HG02885 (cell line): ENCODE results near the gene EIF4A2.

ENCODE experiments used
- ATAC-seq: cut with Tn5 transposase; IDR thresholded peaks from one replicate; pipeline ENCODE4 v1.9.1; 2021; ENCODE audit warnings: mild to moderate bottlenecking; ENCODE audit not compliant: unreplicated experiment, poor library complexity

EIF4A2 gene

DNA sequence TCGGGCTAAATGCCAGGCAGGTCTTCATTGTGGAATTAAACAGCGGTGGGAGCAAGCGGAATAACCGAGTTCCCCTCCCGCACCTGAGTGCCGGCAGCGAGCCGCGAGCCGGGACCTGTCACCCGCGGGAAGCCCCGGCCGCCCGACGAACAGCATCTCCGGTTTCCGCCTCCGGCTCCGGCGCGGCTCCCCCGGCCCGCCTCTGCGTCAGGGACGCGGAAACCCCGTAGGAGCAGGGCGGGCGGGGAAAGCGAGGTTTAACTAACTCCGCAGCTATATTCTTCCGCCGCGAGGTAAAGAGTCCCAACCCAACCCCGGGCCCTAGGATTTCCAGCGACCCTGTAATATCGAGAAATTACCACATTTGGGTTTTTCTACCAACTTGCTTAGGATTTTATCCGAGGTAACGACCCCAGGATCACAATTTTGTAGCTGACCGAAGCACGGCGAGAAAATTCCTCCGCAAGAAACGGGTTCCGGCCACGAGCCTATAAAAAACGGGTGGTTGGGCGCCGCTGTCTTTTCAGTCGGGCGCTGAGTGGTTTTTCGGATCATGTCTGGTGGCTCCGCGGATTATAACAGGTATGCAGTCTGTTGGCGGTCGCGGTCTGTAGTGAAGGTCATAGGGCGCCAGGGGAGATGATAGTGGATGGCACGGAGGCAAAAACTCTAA lies at the start of gene EIF4A2:
EIF4A2 (plus strand) TSS at position 520 of the 673 bp plus-strand sequence; CDS start at position 554, 34 bp downstream.
- ATAC-seq: peak; percentile 63

- no peak for ATAC-seq
These were observed 40.6 kb upstream of the EIF4A2 start for GRCh38 chr3:186742618-186743380.

GRCh38 chr3:186743666-186744065 lies 39.7 kb upstream of the EIF4A2 start:
- ATAC-seq: no peak

DNA sequence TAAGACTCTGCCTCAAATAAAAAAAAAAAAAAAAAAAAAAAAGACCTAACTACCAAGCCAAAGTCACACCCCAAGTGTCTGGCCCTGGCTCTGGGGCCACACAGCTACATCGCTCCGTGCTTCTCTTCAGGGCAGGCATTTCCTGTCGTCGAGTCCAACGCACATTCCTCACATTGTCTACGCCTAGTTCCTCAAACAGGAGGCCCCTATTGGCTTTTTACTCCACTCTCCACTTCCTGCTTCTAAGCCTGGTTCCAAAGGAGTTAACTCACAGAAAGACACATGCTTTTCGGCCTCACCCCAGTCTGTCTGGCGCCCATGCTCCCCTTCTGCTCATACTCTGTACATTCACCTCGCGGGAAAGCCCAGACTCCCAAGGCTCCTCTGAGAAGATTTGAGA lies 37.4 kb upstream of the EIF4A2 start:
- no peak for ATAC-seq

GRCh38 chr3:186750316-186750715 lies 33.1 kb upstream of the EIF4A2 start:
- no peak for ATAC-seq

DNA sequence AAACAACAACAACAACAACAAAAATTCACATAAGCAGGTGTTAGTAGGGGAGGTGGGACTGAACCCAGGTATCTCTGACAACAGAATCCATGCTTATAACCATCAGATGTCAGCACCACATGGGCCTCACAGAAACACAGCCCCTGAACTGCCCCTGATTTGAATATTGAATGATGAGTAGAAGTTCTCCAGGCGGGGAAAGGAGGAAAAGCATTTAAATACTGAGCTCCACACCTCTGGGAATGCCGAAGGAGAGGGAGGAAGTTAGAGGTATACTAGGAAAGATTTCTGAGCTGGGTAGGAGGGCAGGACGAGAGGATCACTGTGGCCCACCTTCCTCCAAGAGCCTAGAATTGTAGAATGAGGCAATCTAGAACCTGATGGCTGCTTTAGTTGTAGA lies 31.9 kb upstream of the EIF4A2 start:
- no peak for ATAC-seq

DNA sequence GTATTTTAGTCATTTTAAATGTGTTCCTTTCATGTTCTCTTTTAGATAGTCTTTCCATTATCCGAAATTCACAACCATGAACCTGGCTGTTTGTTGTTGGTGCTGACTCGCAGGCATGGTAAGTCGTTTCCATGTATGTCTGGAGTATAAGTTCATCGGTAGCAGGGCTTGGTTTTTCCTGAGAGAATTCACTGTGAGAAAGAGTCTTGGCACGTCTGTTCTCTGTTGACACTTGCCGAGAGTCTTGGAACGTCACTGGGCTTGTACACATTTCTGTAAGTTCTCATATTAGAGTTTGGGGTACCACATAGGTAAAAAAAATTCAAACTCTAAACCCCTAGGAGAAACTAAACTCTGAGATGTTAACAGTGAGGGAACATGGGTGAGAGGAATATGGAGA lies 29.4 kb upstream of the EIF4A2 start:
- ATAC-seq: no peak

GRCh38 chr3:186754871-186755270 lies 28.5 kb upstream of the EIF4A2 start:
- no peak for ATAC-seq

- no peak for ATAC-seq
These were observed 26.2 kb upstream of the EIF4A2 start for GRCh38 chr3:186757214-186757613.

- no peak for ATAC-seq
These were observed 25.6 kb upstream of the EIF4A2 start for GRCh38 chr3:186757686-186758220.

DNA sequence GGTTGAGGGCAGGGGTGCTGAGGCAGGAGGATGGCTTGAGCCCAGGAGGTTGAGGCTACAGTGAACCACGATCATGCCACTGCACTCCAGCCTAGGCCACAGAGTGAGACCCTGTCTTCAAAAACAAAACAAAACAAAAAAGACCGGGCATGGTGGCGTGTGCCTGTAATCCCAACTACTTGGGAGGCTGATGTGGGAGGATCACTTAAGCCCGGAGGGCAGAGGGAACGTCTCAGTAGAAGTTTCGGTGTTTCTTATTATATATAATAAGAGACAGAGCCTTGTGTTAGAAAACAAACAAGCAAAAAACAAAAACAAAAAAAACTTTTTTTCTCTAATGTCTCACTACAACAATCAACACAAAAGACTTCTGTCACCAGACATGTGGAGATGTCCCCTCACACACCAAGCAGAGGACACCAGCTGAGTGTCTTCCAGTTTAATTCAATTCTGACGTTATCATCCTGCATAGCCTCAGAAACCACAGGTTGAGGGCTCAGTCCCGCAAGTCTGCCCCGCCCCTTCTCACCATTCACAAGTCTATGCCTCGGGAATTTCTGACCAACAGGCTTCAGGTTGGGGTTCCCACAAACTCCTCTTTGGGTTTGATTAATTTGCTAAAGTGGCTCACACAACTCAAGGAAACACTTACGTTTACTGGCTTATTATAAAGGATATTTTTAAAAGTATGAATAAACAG lies 24.0 kb upstream of the EIF4A2 start:
- no peak for ATAC-seq

GRCh38 chr3:186760141-186760833 lies 23.1 kb upstream of the EIF4A2 start:
- ATAC-seq: no peak

DNA sequence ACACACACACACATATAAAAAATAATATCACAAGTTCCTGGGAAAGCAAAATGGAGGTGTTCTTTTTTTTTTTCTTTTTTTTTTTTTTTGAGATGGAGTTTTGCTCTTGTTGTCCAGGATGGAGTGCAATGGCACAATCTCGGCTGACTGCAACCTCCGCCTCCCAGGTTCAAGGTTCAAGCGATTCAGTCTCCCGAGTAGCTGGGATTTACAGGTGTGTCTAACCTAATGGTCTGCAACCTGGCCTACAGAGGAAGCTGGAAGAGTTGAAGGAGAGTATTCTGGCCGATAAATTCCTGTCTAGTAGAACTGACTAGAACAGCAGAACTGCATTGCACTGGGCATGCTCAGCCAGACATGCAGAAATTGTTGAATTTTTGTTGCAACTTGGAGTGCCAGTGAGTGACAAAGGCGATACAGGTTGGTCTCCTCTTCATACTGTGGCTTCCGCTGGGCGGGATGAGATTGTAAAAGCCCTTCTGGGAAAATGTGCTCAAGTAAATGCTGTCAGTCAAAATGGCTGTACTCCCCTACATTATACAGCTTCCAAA lies 22.4 kb upstream of the EIF4A2 start:
- no peak for ATAC-seq

DNA sequence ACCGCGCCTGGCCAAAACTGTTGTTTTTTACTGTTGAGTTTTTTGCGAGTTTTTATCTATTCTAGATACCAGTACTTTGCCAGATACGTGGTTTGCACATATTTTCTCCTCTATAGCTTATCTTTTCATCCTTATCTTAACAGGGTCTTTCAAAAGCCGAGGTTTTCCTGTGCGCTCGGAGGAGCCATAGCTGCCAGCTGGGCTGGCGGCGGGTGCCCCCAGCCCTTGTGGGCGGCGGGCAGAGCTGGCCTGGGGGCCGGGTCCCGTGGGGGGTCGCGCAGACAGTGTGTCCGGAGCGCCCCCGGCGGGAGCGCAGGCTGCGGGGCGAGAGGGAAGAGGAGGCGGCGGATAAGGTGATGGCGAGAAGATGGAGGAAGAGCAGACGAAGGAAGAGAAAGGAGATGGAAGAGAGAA lies 11.1 kb upstream of the EIF4A2 start:
- peak; percentile 20 for ATAC-seq

GRCh38 chr3:186772701-186773417 lies 10.5 kb upstream of the EIF4A2 start:
- peak; percentile 90 for ATAC-seq

DNA sequence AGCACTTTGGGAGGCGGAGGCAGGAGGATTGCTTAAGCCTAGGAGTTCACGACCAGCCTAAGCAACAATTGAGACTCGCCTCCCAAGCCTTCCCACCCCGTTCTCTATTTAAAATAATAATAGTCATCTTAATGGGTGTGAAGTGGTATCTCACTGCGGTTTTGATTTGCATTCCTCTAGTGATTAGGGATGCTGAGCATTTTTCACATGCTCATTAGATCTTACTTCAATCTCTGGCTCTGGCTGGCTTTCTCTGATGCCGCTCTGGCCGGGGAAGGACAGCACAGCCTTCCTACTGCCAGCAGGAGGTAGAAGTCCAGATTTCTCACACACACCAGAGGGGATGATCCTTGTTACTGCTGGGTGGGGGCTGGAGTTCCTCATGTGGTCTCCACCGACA lies 7.4 kb upstream of the EIF4A2 start:
- no peak for ATAC-seq

DNA sequence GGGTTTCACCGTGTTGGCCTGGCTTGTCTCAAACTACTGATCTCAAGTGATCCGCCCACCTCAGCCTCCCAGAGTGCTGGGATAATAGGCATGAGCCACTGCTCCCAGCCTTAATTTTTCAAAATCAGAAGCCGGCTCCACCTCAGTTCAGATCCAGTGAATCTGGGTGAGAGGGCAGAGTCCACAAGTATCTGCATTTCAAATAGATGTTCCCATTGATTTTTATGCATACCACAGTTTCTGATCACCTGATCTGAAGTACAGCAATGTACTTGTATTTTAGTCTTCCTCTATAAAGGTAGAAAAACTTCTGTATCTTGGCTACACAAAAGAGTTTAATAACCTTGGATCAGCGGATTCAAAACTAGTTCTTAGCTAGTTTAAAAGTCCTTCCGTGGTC lies 4.2 kb upstream of the EIF4A2 start:
- no peak for ATAC-seq

DNA sequence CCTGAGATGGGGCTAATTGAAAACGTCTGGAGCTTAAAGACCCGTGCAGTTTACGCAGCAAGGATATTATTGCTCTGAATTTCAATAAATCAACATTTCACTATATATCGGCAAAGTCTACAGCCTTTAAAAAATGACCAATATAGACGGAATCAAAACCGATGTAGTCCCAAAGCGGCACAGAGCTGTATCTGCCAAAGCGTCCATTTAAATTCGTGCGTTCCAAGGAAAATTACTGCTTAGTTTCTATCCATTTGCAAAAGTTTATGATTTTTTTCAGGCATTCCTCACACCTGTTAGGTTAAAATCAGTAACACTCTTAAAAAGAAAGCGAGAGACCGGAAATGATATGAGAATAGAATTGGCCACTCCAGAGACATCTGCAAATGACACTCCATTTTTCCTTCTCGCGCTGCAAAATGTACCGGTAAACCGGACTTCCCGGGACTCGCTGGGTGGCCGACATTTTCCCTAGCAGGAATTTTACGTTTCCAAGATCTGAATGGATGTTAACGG lies 777 bp upstream of the EIF4A2 start:
- ATAC-seq: peak; percentile 20
